Measurements from ENCODE around the gene IL20. TPM values are rescaled to one million over a fixed set of nuclear protein-coding genes. Genes with fewer than 3 reads are reported as not detected.

IL20 gene
- total RNA-seq, 4 donors from 2014 or later: not detected

DNA sequence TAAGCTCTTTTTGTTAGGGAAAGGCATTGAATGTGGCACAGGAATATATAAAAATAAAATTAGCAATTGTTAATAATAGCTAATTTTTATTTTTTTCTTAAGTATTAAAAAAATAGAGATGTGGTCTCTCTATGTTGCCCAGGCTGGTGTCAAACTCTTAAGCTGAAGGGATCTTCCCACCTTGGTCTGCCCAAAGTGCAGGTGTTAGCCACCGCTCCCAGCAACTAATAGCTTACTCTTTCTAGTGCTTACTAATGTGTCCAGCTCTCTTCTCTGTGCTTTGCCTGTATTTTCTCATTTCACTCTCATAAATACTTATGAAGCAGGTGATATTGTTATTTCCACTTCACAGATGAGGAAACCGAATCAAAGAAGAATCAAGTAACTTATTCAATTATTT, 18.5 kb downstream of the IL20 start:
- no peak overlapping the region for H3K4me3 ChIP-seq (ENCODE audit: low read depth, poor library complexity, severe bottlenecking)
- no peak for DNase-seq (ENCODE audit: low spot score in 2 of 2)
- WGBS, 2 donors: 92 to 97% methylated on average over 2 of the region's 2 CpGs
- intact Hi-C loops (cut with DNase I; ENCODE audit: low total_unique reads): no loop called here
- TF ChIP-seq, protein P1, sequence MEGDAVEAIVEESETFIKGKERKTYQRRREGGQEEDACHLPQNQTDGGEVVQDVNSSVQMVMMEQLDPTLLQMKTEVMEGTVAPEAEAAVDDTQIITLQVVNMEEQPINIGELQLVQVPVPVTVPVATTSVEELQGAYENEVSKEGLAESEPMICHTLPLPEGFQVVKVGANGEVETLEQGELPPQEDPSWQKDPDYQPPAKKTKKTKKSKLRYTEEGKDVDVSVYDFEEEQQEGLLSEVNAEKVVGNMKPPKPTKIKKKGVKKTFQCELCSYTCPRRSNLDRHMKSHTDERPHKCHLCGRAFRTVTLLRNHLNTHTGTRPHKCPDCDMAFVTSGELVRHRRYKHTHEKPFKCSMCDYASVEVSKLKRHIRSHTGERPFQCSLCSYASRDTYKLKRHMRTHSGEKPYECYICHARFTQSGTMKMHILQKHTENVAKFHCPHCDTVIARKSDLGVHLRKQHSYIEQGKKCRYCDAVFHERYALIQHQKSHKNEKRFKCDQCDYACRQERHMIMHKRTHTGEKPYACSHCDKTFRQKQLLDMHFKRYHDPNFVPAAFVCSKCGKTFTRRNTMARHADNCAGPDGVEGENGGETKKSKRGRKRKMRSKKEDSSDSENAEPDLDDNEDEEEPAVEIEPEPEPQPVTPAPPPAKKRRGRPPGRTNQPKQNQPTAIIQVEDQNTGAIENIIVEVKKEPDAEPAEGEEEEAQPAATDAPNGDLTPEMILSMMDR (IDR thresholded peaks at IDR 0.05): no peak
- no peak for TF ChIP-seq POLR2A (IDR thresholded peaks at IDR 0.05)

DNA sequence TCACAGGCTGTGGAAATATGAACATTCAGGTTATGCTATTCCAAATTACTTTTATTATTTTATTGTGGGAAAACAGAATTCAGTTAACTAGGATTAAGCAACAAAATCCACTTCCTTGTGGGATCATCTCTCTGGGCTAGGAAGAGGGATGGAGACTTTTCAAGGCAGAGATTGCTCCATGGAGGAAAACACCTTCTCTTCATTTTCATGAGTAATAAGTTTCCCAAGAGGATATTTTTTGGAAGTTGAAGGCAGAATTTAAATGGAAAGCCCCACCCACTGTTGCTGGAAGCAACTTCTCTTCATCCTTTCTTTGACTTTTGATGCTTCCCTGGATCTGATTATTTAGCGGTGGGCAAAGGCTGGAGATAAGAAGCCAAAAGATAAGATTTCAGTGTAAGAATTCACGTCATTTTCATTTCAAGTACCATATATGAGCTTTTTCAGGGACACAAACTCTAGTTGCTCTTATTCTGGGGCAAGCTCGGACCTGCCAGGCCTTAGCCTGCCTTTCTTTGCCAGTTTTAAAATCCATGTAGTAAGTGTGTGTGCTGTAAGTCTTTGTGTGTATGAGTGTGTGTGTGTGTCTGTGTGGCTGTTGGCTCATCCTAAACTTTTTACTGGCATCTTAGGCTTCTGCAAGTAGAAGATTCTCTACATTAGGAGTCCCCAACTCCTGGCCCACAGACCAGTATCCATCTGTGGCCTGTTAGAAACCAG, 20.1 kb downstream of the IL20 start:
- peak in 1 of 2 donors; percentile 25 for DNase-seq (ENCODE audit: low spot score in 2 of 2)
- no peak overlapping the region for H3K4me3 ChIP-seq (ENCODE audit: low read depth, poor library complexity, severe bottlenecking)
- intact Hi-C loops (cut with DNase I; ENCODE audit: low total_unique reads): no loop called here
- 50 to 51% methylated on average over 3 of the region's 3 CpGs for WGBS, 2 donors
- TF ChIP-seq, protein P1 (IDR thresholded peaks at IDR 0.05): no peak
- TF ChIP-seq POLR2A (IDR thresholded peaks at IDR 0.05): no peak

DNA sequence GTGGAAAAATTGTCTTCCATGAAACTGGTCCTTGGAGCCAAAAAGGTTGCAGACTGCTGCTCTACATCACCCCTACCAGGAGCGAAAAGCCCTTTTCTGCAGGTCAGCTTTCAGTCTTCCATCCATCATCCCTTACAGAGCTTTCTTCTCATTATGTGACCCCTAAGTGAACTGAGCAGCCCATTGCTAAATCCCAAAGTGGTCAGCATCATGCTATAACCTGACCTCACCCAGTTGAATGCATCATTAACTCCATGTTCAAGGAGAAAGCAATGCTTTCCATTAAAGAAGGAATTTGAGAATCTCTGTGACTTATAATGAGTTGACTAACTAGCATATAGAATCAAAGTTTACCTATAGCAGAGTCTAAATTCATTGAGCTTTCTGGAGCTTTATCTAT, 21.4 kb downstream of the IL20 start:
- WGBS, 2 donors: 90 to 92% methylated on average over 1 of the region's 1 CpG
- TF ChIP-seq, protein P1 (IDR thresholded peaks at IDR 0.05): no peak
- no peak for TF ChIP-seq POLR2A (IDR thresholded peaks at IDR 0.05)
- no peak overlapping the region for H3K4me3 ChIP-seq (ENCODE audit: low read depth, poor library complexity, severe bottlenecking)
- intact Hi-C loops (cut with DNase I; ENCODE audit: low total_unique reads): no loop called here
- DNase-seq (ENCODE audit: low spot score in 2 of 2): peak in 1 of 2 donors; percentile 23

DNA sequence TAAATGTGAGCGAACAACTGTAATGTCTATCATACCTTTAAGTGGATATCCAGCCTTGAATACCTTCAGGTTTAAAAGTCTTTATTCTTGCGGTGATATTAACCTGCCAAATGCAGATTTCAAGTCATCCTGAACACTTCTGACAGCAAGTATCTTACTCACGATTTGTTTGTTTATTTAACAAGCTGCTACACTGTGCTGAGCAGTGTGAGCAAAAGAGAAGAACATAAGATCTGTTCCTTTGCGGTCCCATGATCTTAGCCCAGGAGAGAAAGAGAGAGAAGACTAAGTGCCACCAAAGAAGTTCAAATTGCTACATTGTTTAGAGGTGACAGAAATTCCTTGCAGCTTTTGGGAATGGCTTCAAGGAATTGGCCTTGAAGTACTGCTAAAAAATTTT, 22.3 kb downstream of the IL20 start:
- TF ChIP-seq, protein P1 (IDR thresholded peaks at IDR 0.05): no peak
- TF ChIP-seq POLR2A (IDR thresholded peaks at IDR 0.05): no peak
- DNase-seq (ENCODE audit: low spot score in 2 of 2): no peak
- WGBS, 2 donors: 76 to 87% methylated on average over 4 of the region's 4 CpGs
- no peak overlapping the region for H3K4me3 ChIP-seq (ENCODE audit: low read depth, poor library complexity, severe bottlenecking)
- intact Hi-C loops (cut with DNase I; ENCODE audit: low total_unique reads): no loop called here

DNA sequence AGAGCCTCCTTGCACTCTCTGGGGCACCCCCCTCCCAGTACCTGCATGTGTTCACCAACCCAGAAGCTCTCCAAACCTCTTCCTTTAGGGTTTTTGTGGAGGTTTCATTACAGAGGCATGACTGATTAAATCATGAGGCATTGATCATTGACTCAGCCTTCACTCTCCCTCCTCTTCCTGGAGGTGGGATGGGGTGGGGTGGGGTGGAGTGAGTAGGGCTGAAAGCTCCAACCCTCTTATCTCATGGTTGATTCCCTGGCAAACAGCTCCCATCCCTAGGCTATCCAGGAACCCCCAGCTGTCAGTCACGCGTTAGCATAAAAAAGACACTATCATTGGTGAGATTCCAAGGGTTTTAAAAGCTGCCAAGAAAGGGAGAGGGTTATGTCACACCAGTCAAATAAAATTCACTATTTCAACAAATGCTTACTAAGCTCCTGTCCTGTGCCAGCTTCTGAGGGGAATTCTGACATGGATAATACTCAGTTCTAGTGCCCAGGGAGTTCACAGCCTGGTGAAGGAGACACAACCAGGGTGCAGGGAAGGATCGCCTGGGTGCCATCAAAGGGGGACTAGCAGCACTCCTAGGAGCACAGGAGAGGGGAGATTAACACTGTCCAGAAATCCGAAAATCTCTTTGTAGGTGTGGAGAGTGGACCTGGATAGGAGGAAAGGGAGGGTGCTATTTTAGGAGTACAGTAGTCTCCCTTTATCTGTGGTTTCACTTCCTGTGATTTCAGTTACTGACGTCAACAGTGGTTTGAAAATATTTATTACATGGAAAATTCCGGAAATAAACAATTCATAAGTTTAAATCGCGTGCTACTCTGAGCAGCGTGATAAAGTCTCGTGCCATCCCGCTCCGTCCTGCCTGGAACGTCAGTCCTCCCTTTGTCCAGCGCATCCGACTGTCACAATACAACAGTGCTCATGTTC, 25.0 kb downstream of the IL20 start:
- intact Hi-C loops (cut with DNase I; ENCODE audit: low total_unique reads): no loop called here
- H3K4me3 ChIP-seq (ENCODE audit: low read depth, poor library complexity, severe bottlenecking): no peak overlapping the region
- TF ChIP-seq, protein P1 (IDR thresholded peaks at IDR 0.05): no peak
- TF ChIP-seq POLR2A (IDR thresholded peaks at IDR 0.05): no peak
- WGBS, 2 donors: 45 to 48% methylated on average over 15 of the region's 15 CpGs
- peak in 1 of 2 donors; percentile 44 for DNase-seq (ENCODE audit: low spot score in 2 of 2)
